ENCODE results near the gene EXOC6B. TPM values are rescaled to one million over a fixed set of nuclear protein-coding genes. Genes with fewer than 3 reads are reported as not detected.

EXOC6B gene
- total RNA-seq, 1 donor from 2014 or later: 139 TPM

- peak overlapping the region; percentile 89 for H3K27ac ChIP-seq (replicated peaks)
- intact Hi-C loops (cut with micrococcal nuclease): no loop called here
- DNase-seq: no peak
Observed at GRCh38 chr2:72822794-72823193, 3.0 kb downstream of the EXOC6B start.

GRCh38 chr2:72821983-72822382 lies 3.9 kb downstream of the EXOC6B start:
- Histone ChIP-seq H3K4me3 (peak overlapping the region; percentile 91), H3K9me3 (replicated peaks) (no peaks in the 10 kb centered on the region), H3K36me3 (no peaks in the 10 kb centered on the region), H3K27ac (replicated peaks) (peak overlapping the region; percentile 89), H3K27me3 (ENCODE audit: low read depth) (no peaks in the 10 kb centered on the region), H3K4me1 (peaks cover 87% of the 10 kb centered on the region)
- intact Hi-C loops (cut with micrococcal nuclease): no loop called here
- no peak for TF ChIP-seq CTCF (IDR thresholded peaks at IDR 0.05; ENCODE audit: borderline replicate concordance)
- DNase-seq: no peak

More at GRCh38 chr2:72822794-72823193, 3.0 kb downstream of the EXOC6B start:
- peak overlapping the region; percentile 91 for H3K4me3 ChIP-seq
- no peaks in the 10 kb centered on the region for H3K9me3 ChIP-seq (replicated peaks)
- H3K36me3 ChIP-seq: no peaks in the 10 kb centered on the region
- no peak for TF ChIP-seq CTCF (IDR thresholded peaks at IDR 0.05; ENCODE audit: borderline replicate concordance)
- peaks cover 86% of the 10 kb centered on the region for H3K4me1 ChIP-seq
- no peaks in the 10 kb centered on the region for H3K27me3 ChIP-seq (ENCODE audit: low read depth)

- Histone ChIP-seq H3K4me3 (no peak overlapping the region), H3K4me1 (peaks cover 91% of the 10 kb centered on the region), H3K9me3 (replicated peaks) (no peaks in the 10 kb centered on the region), H3K27ac (replicated peaks) (peak overlapping the region; percentile 89), H3K27me3 (ENCODE audit: low read depth) (no peaks in the 10 kb centered on the region), H3K36me3 (no peaks in the 10 kb centered on the region)
- TF ChIP-seq CTCF (IDR thresholded peaks at IDR 0.05; ENCODE audit: borderline replicate concordance): no peak
- DNase-seq: no peak
- intact Hi-C loops (cut with micrococcal nuclease): no loop called here
Observed at GRCh38 chr2:72821118-72821517, 4.7 kb downstream of the EXOC6B start.

- no peaks in the 10 kb centered on the region for H3K36me3 ChIP-seq
- no peaks in the 10 kb centered on the region for H3K27me3 ChIP-seq (ENCODE audit: low read depth)
- no peak for DNase-seq
- H3K4me3 ChIP-seq: no peak overlapping the region
- intact Hi-C loops (cut with micrococcal nuclease): no loop called here
- no peak overlapping the region for H3K27ac ChIP-seq (replicated peaks)
- peaks cover 76% of the 10 kb centered on the region for H3K4me1 ChIP-seq
- TF ChIP-seq CTCF (IDR thresholded peaks at IDR 0.05; ENCODE audit: borderline replicate concordance): no peak
- H3K9me3 ChIP-seq (replicated peaks): no peaks in the 10 kb centered on the region
Observed at GRCh38 chr2:72819501-72819900, 6.3 kb downstream of the EXOC6B start.

- peaks cover 53% of the 10 kb centered on the region for H3K4me1 ChIP-seq
- TF ChIP-seq CTCF (IDR thresholded peaks at IDR 0.05; ENCODE audit: borderline replicate concordance): no peak
- H3K9me3 ChIP-seq (replicated peaks): no peaks in the 10 kb centered on the region
- H3K27me3 ChIP-seq (ENCODE audit: low read depth): no peaks in the 10 kb centered on the region
- no peaks in the 10 kb centered on the region for H3K36me3 ChIP-seq
- H3K4me3 ChIP-seq: no peak overlapping the region
- H3K27ac ChIP-seq (replicated peaks): no peak overlapping the region
- intact Hi-C loops (cut with micrococcal nuclease): no loop called here
- no peak for DNase-seq
Observed at GRCh38 chr2:72815655-72816278, 10.1 kb downstream of the EXOC6B start.

Data from left ventricle myocardium inferior (tissue), 1 donor.